ENCODE results near the gene MYOG. TPM values are rescaled to one million over a fixed set of nuclear protein-coding genes. Genes with fewer than 3 reads are reported as not detected.

MYOG gene
- not detected in 2 replicates for total RNA-seq (2013; cell fraction: nucleolus; rRNA removed)
- total RNA-seq (2014; rRNA removed) (not detected in 2 replicates), total RNA-seq (2014; rRNA removed; fragmentation: Illumina TruSeq; extraction: Trizol) (not detected in 2 replicates), total RNA-seq (2021) (not detected in 2 replicates), polyA plus RNA-seq (2011; rRNA removed) (not detected in 2 replicates), polyA plus RNA-seq (2014; fragmentation: Illumina TruSeq; extraction: Trizol) (not detected in 2 replicates), polyA plus RNA-seq (2014; fragmentation: Nextera tagmentation; extraction: Ambion mirVana) (not detected), polyA plus RNA-seq (2014; rRNA removed) (0.05 TPM in 1 of 2 replicates, not detected in the other), polyA plus RNA-seq (2016; fragmentation: Nextera tagmentation; extraction: Ambion mirVana) (not detected), polyA minus RNA-seq (2011; rRNA and poly(A)+ RNA removed) (not detected in 2 replicates), Bru-seq, nascent RNA (not detected), BruChase-seq, experiment 1, labeled RNA remaining after a 6-hour chase (not detected), BruChase-seq, experiment 2, labeled RNA remaining after a 2-hour chase (not detected)
- polyA plus RNA-seq (2011; ENCODE audit: low read depth) = not detected
- not detected in 2 replicates for polyA plus RNA-seq (2011; cell fraction: cytosol; rRNA removed)
- not detected in 2 replicates for polyA plus RNA-seq (2011; cell fraction: nucleus; rRNA removed)
- not detected in 2 replicates for polyA plus RNA-seq (2012)
- polyA minus RNA-seq (2011; cell fraction: cytosol; rRNA and poly(A)+ RNA removed) = not detected in 2 replicates
- polyA minus RNA-seq (2011; cell fraction: nucleus; rRNA and poly(A)+ RNA removed) = not detected in 2 replicates
- long read RNA-seq, experiment 1 = 0 reads
- long read RNA-seq, experiment 2 = 0 reads

DNA sequence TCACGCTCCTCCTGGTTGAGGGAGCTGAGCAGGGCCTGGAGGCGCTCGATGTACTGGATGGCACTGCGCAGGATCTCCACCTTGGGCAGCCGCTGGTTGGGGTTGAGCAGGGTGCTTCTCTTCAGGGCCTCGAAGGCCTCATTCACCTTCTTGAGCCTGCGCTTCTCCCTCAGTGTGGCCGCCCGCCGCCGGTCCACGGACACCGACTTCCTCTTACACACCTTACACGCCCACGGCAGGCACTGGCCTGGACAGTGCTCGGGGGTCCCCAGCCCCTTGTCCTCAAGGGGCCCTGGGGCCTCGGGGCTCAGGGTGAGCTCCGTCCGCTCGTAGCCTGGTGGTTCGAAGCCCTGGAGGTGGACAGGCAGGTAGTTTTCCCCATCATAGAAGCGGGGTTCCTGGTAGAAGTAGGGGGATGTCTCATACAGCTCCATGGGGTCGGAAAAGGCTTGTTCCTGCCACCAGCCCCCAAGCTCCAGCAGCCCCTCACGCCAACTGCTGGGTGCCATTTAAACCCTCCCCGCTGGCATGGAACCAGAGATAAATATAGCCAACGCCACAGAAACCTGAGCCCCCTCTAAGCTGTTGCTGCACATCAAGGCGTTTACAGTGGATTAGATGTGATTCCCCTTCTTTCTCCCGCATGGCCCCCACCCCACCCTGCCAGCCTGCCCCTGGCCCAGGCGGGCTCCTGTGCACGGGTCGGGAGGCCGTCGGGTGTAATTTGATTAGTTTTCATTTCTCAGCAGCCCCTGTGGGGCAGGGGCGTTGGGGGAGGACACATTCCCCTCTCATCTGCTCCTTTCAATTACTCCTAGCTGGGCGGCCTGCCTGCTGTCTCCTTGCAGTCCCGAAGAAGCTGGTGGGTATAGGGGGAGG is at the start of gene MYOG:
Gene MYOG (minus strand): TSS at position 485 of the 879 bp plus-strand sequence. CDS start 51 bp downstream, at position 434.
- intact Hi-C loops (cut with micrococcal nuclease; ENCODE audit: unreplicated experiment) (no loop called here), in situ Hi-C loops (cut with MboI) (no loop called here)
- Histone ChIP-seq H3K27me3 (replicated peaks in 1 of 2; ENCODE audit: control insufficient read depth in 2 of 2, insufficient read depth in 2 of 2, low read length in 1 of 2) (peaks cover 0 to 1% of the 10 kb centered on the region in 2 experiments; a peak in 2 of 4 replicates), H3K36me3 (ENCODE audit: control insufficient read depth in 2 of 2, insufficient read depth in 2 of 2, low read length in 1 of 2) (no peaks in the 10 kb centered on the region), H3K9ac (ENCODE audit: control insufficient read depth, insufficient read depth, low read length) (no peak within 1 kb of the TSS), H3K27ac (ENCODE audit: control insufficient read depth, insufficient read depth) (no peak within 1 kb of the TSS), H3K79me2 (ENCODE audit: control insufficient read depth, insufficient read depth, low read length) (no peaks in the 10 kb centered on the region), H2AFZ (ENCODE audit: control insufficient read depth, low read depth, low read length) (no peak within 1 kb of the TSS), H3K9me3 (replicated peaks; ENCODE audit: control insufficient read depth, insufficient read depth, low read length) (no peaks in the 10 kb centered on the region), H3K4me1 (ENCODE audit: control insufficient read depth, insufficient read depth, low read length) (no peaks in the 10 kb centered on the region), H3K4me2 (ENCODE audit: control insufficient read depth, insufficient read depth) (no peak within 1 kb of the TSS), H3K4me3 (no peak within 1 kb of the TSS), H4K20me1 (ENCODE audit: control insufficient read depth, insufficient read depth) (no peaks in the 10 kb centered on the region; the same call in 1 of the 2 replicates)
- POLR2A ChIA-PET = interaction anchor here (0.5 kb wide), 1 partner anchor 1012 kb away, joined by 3 read pairs; no protein-coding TSS in a partner anchor
- no peak for ATAC-seq
- RAD21 ChIA-PET (ENCODE audit: unreplicated experiment) = no interaction called here
- 40% methylated on average over 33 of the region's 36 CpGs for WGBS (ENCODE audit: insufficient coverage, insufficient replicate concordance, low lambda C conversion rate, missing lambda C conversion rate)
- no peak for DNase-seq (ENCODE audit: low read depth, low spot score)
- BruUV-seq (replicated peaks) = no TSS peak
- SMC1A ChIA-PET (ENCODE audit: uncharacterized antibody, unreplicated experiment) = interaction anchor here (0.6 to 0.8 kb wide), 2 partner anchors 133 to 184 kb away, joined by 3 read pairs; no protein-coding TSS in a partner anchor
- CTCF ChIA-PET = interaction anchor here (1.2 to 3.9 kb wide), 5 partner anchors 19 to 183 kb away, joined by 3 to 35 read pairs (median 3); no protein-coding TSS in a partner anchor
- TF ChIP-seq EED (IDR thresholded peaks at IDR 0.05; ENCODE audit: low read depth) (no peak), CREB1 (IDR thresholded peaks at IDR 0.05; ENCODE audit: low read depth) (no peak), STAT1 (conservative IDR thresholded peaks at IDR 0.05) (no peak), CEBPB (IDR thresholded peaks at IDR 0.05; ENCODE audit: borderline replicate concordance in 1 of 2, low read depth in 2 of 2, low read length in 2 of 2) (no peak), FOXK2 (IDR thresholded peaks at IDR 0.05) (no peak), RAD51 (IDR thresholded peaks at IDR 0.05) (no peak), BMI1 (IDR thresholded peaks at IDR 0.05; ENCODE audit: borderline replicate concordance) (no peak), RUNX3 (IDR thresholded peaks at IDR 0.05; ENCODE audit: low read length) (no peak), MEF2A (IDR thresholded peaks at IDR 0.05; ENCODE audit: insufficient read depth, low read depth, low read length) (no peak), RFX5 (IDR thresholded peaks at IDR 0.05; ENCODE audit: low read depth, low read length) (no peak), SP1 (IDR thresholded peaks at IDR 0.05; ENCODE audit: low read depth, low read length) (no peak), ETV6 (conservative IDR thresholded peaks at IDR 0.05 in 1 of 2, IDR thresholded peaks at IDR 0.05 in 1 of 2; ENCODE audit: borderline replicate concordance in 1 of 2, low read depth in 1 of 2) (no peak), TCF7 (IDR thresholded peaks at IDR 0.05; ENCODE audit: borderline replicate concordance) (no peak), RB1 (IDR thresholded peaks at IDR 0.05; ENCODE audit: borderline replicate concordance) (no peak)
- TF ChIP-seq, protein P1, sequence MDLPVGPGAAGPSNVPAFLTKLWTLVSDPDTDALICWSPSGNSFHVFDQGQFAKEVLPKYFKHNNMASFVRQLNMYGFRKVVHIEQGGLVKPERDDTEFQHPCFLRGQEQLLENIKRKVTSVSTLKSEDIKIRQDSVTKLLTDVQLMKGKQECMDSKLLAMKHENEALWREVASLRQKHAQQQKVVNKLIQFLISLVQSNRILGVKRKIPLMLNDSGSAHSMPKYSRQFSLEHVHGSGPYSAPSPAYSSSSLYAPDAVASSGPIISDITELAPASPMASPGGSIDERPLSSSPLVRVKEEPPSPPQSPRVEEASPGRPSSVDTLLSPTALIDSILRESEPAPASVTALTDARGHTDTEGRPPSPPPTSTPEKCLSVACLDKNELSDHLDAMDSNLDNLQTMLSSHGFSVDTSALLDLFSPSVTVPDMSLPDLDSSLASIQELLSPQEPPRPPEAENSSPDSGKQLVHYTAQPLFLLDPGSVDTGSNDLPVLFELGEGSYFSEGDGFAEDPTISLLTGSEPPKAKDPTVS (IDR thresholded peaks at IDR 0.05; ENCODE audit: low read depth, low read length) = no peak
- TF ChIP-seq, protein P2, sequence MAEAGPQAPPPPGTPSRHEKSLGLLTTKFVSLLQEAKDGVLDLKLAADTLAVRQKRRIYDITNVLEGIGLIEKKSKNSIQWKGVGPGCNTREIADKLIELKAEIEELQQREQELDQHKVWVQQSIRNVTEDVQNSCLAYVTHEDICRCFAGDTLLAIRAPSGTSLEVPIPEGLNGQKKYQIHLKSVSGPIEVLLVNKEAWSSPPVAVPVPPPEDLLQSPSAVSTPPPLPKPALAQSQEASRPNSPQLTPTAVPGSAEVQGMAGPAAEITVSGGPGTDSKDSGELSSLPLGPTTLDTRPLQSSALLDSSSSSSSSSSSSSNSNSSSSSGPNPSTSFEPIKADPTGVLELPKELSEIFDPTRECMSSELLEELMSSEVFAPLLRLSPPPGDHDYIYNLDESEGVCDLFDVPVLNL (IDR thresholded peaks at IDR 0.05; ENCODE audit: low read depth, low read length) = no peak
- TF ChIP-seq, protein P3, sequence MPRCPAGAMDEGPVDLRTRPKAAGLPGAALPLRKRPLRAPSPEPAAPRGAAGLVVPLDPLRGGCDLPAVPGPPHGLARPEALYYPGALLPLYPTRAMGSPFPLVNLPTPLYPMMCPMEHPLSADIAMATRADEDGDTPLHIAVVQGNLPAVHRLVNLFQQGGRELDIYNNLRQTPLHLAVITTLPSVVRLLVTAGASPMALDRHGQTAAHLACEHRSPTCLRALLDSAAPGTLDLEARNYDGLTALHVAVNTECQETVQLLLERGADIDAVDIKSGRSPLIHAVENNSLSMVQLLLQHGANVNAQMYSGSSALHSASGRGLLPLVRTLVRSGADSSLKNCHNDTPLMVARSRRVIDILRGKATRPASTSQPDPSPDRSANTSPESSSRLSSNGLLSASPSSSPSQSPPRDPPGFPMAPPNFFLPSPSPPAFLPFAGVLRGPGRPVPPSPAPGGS (IDR thresholded peaks at IDR 0.05; ENCODE audit: borderline replicate concordance, insufficient read depth, low read depth, low read length, poor library complexity, severe bottlenecking) = no peak
- no peak for FAIRE-seq
